GM10266 (cell line): ENCODE measurements around the gene SLC28A2.
A peak's percentile ranks its signal among the peaks of the same experiment; 100 is the strongest.

Source experiments
- DNase-seq: peaks from one replicate; pipeline ENCODE4 v3.0.0; 2012; ENCODE audit errors: extremely low spot score
- CTCF ChIP-seq: IDR thresholded peaks from 2 replicates; pipeline ENCODE4 v1.5.1; 2012; ENCODE audit warnings: mild to moderate bottlenecking, low read depth; ENCODE audit not compliant: control insufficient read depth, insufficient read depth; ENCODE audit errors: missing control alignments

SLC28A2 gene, protein sequence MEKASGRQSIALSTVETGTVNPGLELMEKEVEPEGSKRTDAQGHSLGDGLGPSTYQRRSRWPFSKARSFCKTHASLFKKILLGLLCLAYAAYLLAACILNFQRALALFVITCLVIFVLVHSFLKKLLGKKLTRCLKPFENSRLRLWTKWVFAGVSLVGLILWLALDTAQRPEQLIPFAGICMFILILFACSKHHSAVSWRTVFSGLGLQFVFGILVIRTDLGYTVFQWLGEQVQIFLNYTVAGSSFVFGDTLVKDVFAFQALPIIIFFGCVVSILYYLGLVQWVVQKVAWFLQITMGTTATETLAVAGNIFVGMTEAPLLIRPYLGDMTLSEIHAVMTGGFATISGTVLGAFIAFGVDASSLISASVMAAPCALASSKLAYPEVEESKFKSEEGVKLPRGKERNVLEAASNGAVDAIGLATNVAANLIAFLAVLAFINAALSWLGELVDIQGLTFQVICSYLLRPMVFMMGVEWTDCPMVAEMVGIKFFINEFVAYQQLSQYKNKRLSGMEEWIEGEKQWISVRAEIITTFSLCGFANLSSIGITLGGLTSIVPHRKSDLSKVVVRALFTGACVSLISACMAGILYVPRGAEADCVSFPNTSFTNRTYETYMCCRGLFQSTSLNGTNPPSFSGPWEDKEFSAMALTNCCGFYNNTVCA

GRCh38 chr15:45251888-45252287 is at the start of gene SLC28A2:
TSS of gene SLC28A2 (plus strand) at chr15:45252234. CDS start at chr15:45253216, 982 bp downstream.
- no peak for TF ChIP-seq CTCF
- DNase-seq = no peak

DNA sequence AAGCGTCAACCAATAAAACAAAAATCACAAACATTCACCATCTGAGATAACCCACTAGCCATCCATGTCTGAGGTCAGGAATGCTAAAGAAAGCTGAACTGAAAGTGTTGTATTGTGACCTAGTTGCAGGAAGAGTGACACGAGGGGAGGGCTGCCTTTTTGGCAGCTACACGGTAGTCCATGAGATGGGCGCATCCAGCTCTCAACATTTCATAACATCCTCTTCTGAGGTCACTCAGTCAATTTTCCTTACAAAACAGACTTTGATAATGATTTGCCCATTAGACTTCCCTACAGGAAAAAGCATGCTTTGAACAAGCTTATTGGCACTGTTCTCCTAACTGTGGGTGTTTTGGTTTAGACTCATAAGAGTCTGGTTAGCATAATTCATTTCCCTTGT is 48.9 kb upstream of the SLC28A2 start:
- DNase-seq = no peak
- TF ChIP-seq CTCF = no peak

GRCh38 chr15:45205192-45205591 is 46.8 kb upstream of the SLC28A2 start:
- peak; percentile 75 for DNase-seq
- peak; percentile 91 for TF ChIP-seq CTCF

GRCh38 chr15:45212493-45212892 is 39.5 kb upstream of the SLC28A2 start:
- no peak for TF ChIP-seq CTCF
- DNase-seq = no peak

GRCh38 chr15:45221053-45221599 is 30.9 kb upstream of the SLC28A2 start:
- TF ChIP-seq CTCF = no peak
- DNase-seq = no peak

DNA sequence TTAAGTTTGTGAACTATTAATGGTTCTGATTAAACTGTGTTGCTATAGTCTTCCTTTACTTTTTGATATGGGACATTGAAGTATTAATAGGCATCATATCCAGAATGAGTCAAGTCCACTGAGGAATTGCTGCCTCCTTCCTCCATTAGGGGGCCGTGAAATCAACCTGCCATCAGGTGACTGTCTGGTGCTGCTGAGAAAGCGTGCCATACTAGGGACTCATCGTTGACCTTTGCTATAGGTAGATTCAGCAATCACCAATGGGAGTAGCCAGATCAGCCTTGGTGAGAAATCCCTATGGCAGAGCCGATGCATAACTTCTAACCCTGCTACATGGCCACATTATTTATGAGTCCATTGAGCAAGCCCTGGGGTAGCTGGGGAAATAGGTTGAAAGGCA is 30.1 kb upstream of the SLC28A2 start:
- DNase-seq = no peak
- TF ChIP-seq CTCF = no peak
